ENCODE measurements around the gene TUBB. TPM values are rescaled to one million over a fixed set of nuclear protein-coding genes. Genes with fewer than 3 reads are reported as not detected.

TUBB gene
- total and polyA plus RNA-seq, 4 donors = 115 to 533 (median 210) TPM

DNA sequence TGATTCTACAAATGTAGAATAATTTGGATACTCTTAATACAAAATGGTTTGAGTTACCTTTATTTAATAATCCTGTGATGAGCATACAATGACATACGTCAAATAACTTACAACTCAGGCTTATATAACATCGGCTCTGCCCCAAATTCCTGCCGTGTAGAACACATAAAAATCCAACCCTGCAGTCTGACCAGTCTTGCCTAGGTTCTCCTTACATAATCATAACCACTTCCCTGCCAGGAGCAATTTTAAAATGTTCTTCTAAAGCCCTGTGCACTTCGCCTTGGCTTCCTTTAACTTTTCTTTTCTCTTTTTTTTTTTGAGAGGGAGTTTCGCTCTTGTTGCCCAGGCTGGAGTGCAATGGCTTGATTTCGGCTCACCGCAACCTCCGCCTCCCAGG, 40.4 kb downstream of the TUBB start:
- WGBS = 88% methylated on average over 8 of the region's 8 CpGs
- Histone ChIP-seq H3K9me3 (ENCODE audit: control insufficient read depth in 4 of 4, low read length in 3 of 4) (no peaks in the 10 kb centered on the region), H3K9ac (ENCODE audit: low read depth in 1 of 2, low read length in 2 of 2) (no peak overlapping the region), H3K4me1 (ENCODE audit: control insufficient read depth in 4 of 4, insufficient read depth in 4 of 4, low read length in 3 of 4) (peaks cover 2 to 14% (median 9%) of the 10 kb centered on the region in 4 donors), H3K4me3 (ENCODE audit: low read depth in 1 of 3, low read length in 3 of 3) (no peak overlapping the region), H3K36me3 (ENCODE audit: control insufficient read depth in 4 of 4, insufficient read depth in 3 of 4, low read depth in 1 of 4, low read length in 3 of 4) (no peaks in the 10 kb centered on the region), H3K27me3 (ENCODE audit: control insufficient read depth in 4 of 4, insufficient read depth in 4 of 4, low read length in 3 of 4) (no peaks in the 10 kb centered on the region), H3K27ac (ENCODE audit: low read depth in 1 of 2, low read length in 2 of 2) (no peak overlapping the region)
- no peak for DNase-seq (ENCODE audit: low spot score)
- no peak for TF ChIP-seq RXRA (IDR thresholded peaks at IDR 0.05)

DNA sequence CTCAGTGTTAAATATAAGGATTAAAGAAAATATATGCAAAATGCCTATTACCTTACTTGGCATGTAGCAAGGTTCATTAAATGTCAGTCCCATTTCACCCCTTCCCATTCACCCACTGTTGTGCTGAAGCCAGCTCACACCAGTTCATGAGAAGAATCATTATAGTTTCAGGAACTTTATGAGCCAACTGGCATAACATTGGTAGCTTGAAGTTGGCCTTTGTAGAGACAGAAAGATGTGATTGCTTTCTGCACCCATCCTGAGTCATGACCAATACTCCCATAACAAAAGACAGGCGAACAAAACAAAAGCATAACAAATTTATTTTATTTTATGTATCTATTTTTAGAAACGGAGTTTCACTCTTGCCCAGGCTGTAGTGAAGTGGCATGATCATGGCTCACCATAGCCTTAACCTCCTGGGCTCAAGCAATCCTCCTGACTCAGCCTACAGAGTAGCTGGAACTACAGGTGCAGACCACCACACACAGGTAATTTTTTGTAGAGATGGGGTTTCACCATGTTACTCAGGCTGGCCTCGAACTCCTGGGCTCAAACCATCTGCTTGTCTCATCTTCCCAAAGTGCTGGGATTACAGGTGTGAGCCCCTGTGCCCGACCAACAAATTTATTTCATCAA, 41.8 kb downstream of the TUBB start:
- H3K4me3 ChIP-seq (ENCODE audit: low read depth in 1 of 3, low read length in 3 of 3) = no peak overlapping the region
- DNase-seq (ENCODE audit: low spot score) = no peak
- no peak overlapping the region for H3K9ac ChIP-seq (ENCODE audit: low read depth in 1 of 2, low read length in 2 of 2)
- H3K4me1 ChIP-seq (ENCODE audit: control insufficient read depth in 4 of 4, insufficient read depth in 4 of 4, low read length in 3 of 4) = peaks cover 2 to 23% (median 18%) of the 10 kb centered on the region in 4 donors
- TF ChIP-seq FOXA1 (IDR thresholded peaks at IDR 0.05) (no peak), NR2F2 (IDR thresholded peaks at IDR 0.05) (no peak), EGR1 (IDR thresholded peaks at IDR 0.05; ENCODE audit: low read depth in 2 of 2) (no peak), RAD21 (IDR thresholded peaks at IDR 0.05) (no peak), SP1 (IDR thresholded peaks at IDR 0.05) (no peak), HNF4A (conservative IDR thresholded peaks at IDR 0.05) (no peak), YY1 (IDR thresholded peaks at IDR 0.05) (no peak), FOXA2 (IDR thresholded peaks at IDR 0.05) (no peak), TAF1 (conservative IDR thresholded peaks at IDR 0.05) (no peak), RXRA (IDR thresholded peaks at IDR 0.05) (no peak), GABPA (IDR thresholded peaks at IDR 0.05 in 1 of 2, conservative IDR thresholded peaks at IDR 0.05 in 1 of 2) (no peak), HNF4G (IDR thresholded peaks at IDR 0.05) (no peak), JUND (IDR thresholded peaks at IDR 0.05) (no peak)
- TF ChIP-seq, protein P1, sequence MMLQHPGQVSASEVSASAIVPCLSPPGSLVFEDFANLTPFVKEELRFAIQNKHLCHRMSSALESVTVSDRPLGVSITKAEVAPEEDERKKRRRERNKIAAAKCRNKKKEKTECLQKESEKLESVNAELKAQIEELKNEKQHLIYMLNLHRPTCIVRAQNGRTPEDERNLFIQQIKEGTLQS (IDR thresholded peaks at IDR 0.05) = no peak
- TF ChIP-seq, protein P2, sequence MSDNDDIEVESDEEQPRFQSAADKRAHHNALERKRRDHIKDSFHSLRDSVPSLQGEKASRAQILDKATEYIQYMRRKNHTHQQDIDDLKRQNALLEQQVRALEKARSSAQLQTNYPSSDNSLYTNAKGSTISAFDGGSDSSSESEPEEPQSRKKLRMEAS (IDR thresholded peaks at IDR 0.05) = no peak
- TF ChIP-seq, protein P3, sequence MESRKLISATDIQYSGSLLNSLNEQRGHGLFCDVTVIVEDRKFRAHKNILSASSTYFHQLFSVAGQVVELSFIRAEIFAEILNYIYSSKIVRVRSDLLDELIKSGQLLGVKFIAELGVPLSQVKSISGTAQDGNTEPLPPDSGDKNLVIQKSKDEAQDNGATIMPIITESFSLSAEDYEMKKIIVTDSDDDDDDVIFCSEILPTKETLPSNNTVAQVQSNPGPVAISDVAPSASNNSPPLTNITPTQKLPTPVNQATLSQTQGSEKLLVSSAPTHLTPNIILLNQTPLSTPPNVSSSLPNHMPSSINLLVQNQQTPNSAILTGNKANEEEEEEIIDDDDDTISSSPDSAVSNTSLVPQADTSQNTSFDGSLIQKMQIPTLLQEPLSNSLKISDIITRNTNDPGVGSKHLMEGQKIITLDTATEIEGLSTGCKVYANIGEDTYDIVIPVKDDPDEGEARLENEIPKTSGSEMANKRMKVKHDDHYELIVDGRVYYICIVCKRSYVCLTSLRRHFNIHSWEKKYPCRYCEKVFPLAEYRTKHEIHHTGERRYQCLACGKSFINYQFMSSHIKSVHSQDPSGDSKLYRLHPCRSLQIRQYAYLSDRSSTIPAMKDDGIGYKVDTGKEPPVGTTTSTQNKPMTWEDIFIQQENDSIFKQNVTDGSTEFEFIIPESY (IDR thresholded peaks at IDR 0.05) = no peak
- TF ChIP-seq, protein P4, sequence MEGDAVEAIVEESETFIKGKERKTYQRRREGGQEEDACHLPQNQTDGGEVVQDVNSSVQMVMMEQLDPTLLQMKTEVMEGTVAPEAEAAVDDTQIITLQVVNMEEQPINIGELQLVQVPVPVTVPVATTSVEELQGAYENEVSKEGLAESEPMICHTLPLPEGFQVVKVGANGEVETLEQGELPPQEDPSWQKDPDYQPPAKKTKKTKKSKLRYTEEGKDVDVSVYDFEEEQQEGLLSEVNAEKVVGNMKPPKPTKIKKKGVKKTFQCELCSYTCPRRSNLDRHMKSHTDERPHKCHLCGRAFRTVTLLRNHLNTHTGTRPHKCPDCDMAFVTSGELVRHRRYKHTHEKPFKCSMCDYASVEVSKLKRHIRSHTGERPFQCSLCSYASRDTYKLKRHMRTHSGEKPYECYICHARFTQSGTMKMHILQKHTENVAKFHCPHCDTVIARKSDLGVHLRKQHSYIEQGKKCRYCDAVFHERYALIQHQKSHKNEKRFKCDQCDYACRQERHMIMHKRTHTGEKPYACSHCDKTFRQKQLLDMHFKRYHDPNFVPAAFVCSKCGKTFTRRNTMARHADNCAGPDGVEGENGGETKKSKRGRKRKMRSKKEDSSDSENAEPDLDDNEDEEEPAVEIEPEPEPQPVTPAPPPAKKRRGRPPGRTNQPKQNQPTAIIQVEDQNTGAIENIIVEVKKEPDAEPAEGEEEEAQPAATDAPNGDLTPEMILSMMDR (IDR thresholded peaks at IDR 0.05; ENCODE audit: low read depth, low read length, missing input control) = no peak
- TF ChIP-seq, protein P5, sequence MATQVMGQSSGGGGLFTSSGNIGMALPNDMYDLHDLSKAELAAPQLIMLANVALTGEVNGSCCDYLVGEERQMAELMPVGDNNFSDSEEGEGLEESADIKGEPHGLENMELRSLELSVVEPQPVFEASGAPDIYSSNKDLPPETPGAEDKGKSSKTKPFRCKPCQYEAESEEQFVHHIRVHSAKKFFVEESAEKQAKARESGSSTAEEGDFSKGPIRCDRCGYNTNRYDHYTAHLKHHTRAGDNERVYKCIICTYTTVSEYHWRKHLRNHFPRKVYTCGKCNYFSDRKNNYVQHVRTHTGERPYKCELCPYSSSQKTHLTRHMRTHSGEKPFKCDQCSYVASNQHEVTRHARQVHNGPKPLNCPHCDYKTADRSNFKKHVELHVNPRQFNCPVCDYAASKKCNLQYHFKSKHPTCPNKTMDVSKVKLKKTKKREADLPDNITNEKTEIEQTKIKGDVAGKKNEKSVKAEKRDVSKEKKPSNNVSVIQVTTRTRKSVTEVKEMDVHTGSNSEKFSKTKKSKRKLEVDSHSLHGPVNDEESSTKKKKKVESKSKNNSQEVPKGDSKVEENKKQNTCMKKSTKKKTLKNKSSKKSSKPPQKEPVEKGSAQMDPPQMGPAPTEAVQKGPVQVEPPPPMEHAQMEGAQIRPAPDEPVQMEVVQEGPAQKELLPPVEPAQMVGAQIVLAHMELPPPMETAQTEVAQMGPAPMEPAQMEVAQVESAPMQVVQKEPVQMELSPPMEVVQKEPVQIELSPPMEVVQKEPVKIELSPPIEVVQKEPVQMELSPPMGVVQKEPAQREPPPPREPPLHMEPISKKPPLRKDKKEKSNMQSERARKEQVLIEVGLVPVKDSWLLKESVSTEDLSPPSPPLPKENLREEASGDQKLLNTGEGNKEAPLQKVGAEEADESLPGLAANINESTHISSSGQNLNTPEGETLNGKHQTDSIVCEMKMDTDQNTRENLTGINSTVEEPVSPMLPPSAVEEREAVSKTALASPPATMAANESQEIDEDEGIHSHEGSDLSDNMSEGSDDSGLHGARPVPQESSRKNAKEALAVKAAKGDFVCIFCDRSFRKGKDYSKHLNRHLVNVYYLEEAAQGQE (IDR thresholded peaks at IDR 0.05) = no peak
- H3K36me3 ChIP-seq (ENCODE audit: control insufficient read depth in 4 of 4, insufficient read depth in 3 of 4, low read depth in 1 of 4, low read length in 3 of 4) = no peaks in the 10 kb centered on the region
- H3K27ac ChIP-seq (ENCODE audit: low read depth in 1 of 2, low read length in 2 of 2) = no peak overlapping the region
- H3K27me3 ChIP-seq (ENCODE audit: control insufficient read depth in 4 of 4, insufficient read depth in 4 of 4, low read length in 3 of 4) = no peaks in the 10 kb centered on the region
- WGBS = 95% methylated on average over 4 of the region's 4 CpGs
- H3K9me3 ChIP-seq (ENCODE audit: control insufficient read depth in 4 of 4, low read length in 3 of 4) = no peaks in the 10 kb centered on the region
